ENCODE results near the gene MSLN. TPM values are rescaled to one million over a fixed set of nuclear protein-coding genes. Genes with fewer than 3 reads are reported as not detected.
A peak's percentile ranks its signal among the peaks of the same experiment; 100 is the strongest.
"Not testable (repeated sequence)": the region's sequence is repeated elsewhere in the genome, so short reads cannot be mapped to it uniquely, and the experiment has no call there.

The MSLN gene
- total RNA-seq: under 1 TPM in 1 of 3 donors, not detected in 2; 0.08 TPM

GRCh38 chr16:760545-761343 is at the start of gene MSLN:
Gene MSLN, plus strand, starts transcription at chr16:760734. Its CDS starts 1,947 bp downstream, at chr16:762681.
- H3K4me3 Mint-ChIP-seq: no peak within 1 kb of the TSS
- H3K36me3 Mint-ChIP-seq (ENCODE audit: insufficient read depth): no peaks in the 10 kb centered on the region
- ATAC-seq: no peak
- peaks cover 2% of the 10 kb centered on the region for H3K27me3 Mint-ChIP-seq (ENCODE audit: low read depth)
- DNase-seq: no peak
- no peaks in the 10 kb centered on the region for H3K9me3 Mint-ChIP-seq
- H3K4me1 Mint-ChIP-seq (ENCODE audit: low read depth): no peaks in the 10 kb centered on the region

DNA sequence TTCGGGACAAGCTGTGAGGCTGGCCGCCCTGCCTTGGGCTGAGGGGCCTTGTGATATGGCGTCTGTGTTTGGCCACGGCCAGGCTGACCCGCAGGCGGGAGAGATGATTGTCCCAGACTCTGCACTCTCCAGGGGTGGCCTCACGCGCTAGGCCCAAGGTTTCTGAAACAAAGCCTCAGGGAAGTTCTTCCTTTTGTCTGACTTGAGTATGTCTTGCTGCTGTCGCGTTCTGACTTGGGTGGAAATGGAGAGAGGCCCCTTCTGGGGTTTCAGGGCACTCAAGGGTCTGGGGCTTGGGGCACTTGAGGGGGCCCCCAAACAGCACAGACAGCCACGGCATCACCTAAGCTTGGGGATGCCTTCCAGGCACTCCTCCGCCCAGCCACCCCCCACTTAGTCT is 49.5 kb upstream of the MSLN start:
- H3K4me1 Mint-ChIP-seq (ENCODE audit: low read depth): peaks cover 2% of the 10 kb centered on the region
- H3K27me3 Mint-ChIP-seq (ENCODE audit: low read depth): peaks cover 49% of the 10 kb centered on the region
- DNase-seq: no peak
- no peak for ATAC-seq
- H3K4me3 Mint-ChIP-seq: no peak overlapping the region
- no peaks in the 10 kb centered on the region for H3K36me3 Mint-ChIP-seq (ENCODE audit: insufficient read depth)
- H3K9me3 Mint-ChIP-seq: no peaks in the 10 kb centered on the region

DNA sequence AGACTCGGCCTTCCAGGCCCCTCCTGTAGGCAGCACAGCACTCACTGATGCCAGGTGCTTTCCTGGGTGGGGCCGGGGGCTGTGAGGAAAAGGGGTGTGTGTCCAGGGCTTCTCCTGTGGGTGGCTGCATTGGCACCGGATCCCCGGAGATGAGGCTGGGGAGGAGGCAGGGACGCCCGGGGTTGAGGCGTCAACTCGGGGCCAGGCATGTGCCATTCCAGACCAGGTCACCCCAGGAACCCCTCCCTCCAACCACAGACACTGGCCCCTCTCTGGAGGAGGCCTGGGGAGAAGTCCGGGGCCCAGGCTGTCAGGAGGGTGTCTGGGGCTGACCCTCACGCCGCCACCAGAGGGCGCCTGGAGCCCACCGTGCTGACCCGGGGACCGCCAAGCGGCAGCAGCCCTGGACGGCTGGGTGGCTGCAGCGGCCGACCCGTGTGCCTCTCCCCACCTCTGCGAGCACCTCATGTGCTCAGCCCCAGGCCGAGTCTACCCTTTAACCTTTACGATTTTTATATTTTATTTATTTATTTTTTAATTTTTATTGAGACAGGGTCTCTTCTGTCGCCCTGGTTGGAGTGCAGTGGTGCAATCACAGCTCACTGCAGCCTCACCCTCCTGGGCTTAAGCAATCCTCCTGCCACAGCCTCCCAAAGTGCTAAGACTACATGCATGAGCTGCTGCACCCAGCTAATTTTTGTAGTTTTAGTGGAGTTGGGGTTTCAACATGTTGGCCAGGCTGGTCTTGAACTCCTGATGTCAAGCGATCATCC is 48.8 kb upstream of the MSLN start:
- peak; percentile 50 to 51 for ATAC-seq
- Mint-ChIP-seq H3K36me3 (ENCODE audit: insufficient read depth) (no peaks in the 10 kb centered on the region), H3K9me3 (no peaks in the 10 kb centered on the region), H3K4me3 (no peak overlapping the region), H3K27me3 (ENCODE audit: low read depth) (peaks cover 47% of the 10 kb centered on the region), H3K4me1 (ENCODE audit: low read depth) (no peaks in the 10 kb centered on the region)
- peak; percentile 82 for DNase-seq

- ATAC-seq; H3K9me3 Mint-ChIP-seq; H3K4me3 Mint-ChIP-seq; H3K4me1 Mint-ChIP-seq (ENCODE audit: low read depth); H3K36me3 Mint-ChIP-seq (ENCODE audit: insufficient read depth): not testable (repeated sequence)
- DNase-seq: peak; percentile 36
- peaks cover 38% of the 10 kb centered on the region for H3K27me3 Mint-ChIP-seq (ENCODE audit: low read depth)
Measured at GRCh38 chr16:712740-713250, 47.7 kb upstream of the MSLN start.

GRCh38 chr16:714079-714478 is 46.5 kb upstream of the MSLN start:
- no peak for DNase-seq
- Mint-ChIP-seq H3K27me3 (ENCODE audit: low read depth) (peaks cover 26% of the 10 kb centered on the region), H3K9me3 (no peaks in the 10 kb centered on the region), H3K4me1 (ENCODE audit: low read depth) (peaks cover under 1% of the 10 kb centered on the region), H3K36me3 (ENCODE audit: insufficient read depth) (no peaks in the 10 kb centered on the region), H3K4me3 (no peak overlapping the region)
- no peak for ATAC-seq

GRCh38 chr16:714558-715476 is 45.7 kb upstream of the MSLN start, which contains the start of gene METRN:
Gene METRN, plus strand, starts transcription at chr16:715118. Its CDS starts 172 bp downstream, at chr16:715290.
- Mint-ChIP-seq H3K36me3 (ENCODE audit: insufficient read depth) (no peaks in the 10 kb centered on the region), H3K27me3 (ENCODE audit: low read depth) (peaks cover 20% of the 10 kb centered on the region), H3K9me3 (no peaks in the 10 kb centered on the region), H3K4me1 (ENCODE audit: low read depth) (peaks cover 4% of the 10 kb centered on the region), H3K4me3 (peak within 1 kb of the TSS; percentile 60)
- ATAC-seq (peak; percentile 90), DNase-seq (peak; percentile 87)

DNA sequence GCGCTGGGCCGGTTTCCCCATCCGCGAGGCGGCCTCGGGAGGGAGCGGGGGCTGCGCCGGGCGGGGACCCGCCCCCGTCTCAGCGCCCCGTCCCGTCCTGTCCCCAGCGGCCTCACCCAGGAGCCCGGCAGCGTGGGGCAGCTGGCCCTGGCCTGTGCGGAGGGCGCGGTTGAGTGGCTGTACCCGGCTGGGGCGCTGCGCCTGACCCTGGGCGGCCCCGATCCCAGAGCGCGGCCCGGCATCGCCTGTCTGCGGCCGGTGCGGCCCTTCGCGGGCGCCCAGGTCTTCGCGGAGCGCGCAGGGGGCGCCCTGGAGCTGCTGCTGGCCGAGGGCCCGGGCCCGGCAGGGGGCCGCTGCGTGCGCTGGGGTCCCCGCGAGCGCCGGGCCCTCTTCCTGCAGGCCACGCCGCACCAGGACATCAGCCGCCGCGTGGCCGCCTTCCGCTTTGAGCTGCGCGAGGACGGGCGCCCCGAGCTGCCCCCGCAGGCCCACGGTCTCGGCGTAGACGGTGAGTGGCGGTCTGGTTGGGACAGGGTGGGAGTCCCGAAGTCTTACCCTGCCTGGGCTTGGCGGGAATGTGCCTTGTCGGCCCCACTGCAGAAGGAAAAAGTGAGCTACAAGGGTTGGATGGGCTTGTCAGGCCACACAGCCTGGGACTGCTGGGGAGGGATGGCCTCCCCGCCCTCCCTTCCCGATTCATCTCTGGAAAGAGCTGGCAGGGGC is 44.9 kb upstream of the MSLN start:
- H3K27me3 Mint-ChIP-seq (ENCODE audit: low read depth): peaks cover 16% of the 10 kb centered on the region
- peaks cover 9% of the 10 kb centered on the region for H3K4me1 Mint-ChIP-seq (ENCODE audit: low read depth)
- peak overlapping the region; percentile 60 for H3K4me3 Mint-ChIP-seq
- no peaks in the 10 kb centered on the region for H3K36me3 Mint-ChIP-seq (ENCODE audit: insufficient read depth)
- DNase-seq (no peak), ATAC-seq (peak; percentile 17 to 23)
- H3K9me3 Mint-ChIP-seq: no peaks in the 10 kb centered on the region

DNA sequence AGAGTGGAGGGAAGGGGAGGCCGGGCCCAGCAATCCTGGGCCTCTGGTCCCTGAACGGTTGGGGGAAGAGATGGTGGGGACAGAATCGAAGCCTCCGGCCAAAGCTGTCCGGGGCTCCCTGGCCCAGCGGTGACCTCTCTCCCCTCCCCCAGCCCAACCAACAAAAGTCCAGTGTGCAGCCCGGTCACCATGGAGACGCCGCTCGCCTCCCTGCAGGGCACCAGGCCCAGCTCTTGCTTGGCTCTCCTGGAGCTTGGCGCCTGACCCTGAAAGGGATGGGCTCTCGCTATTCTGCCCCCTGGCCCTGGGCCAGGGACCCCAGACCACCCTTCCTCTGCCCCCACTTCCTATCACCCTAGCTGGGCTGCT is 44.4 kb upstream of the MSLN start:
- Mint-ChIP-seq H3K4me3 (peak overlapping the region; percentile 60), H3K36me3 (ENCODE audit: insufficient read depth) (no peaks in the 10 kb centered on the region), H3K9me3 (no peaks in the 10 kb centered on the region), H3K4me1 (ENCODE audit: low read depth) (peaks cover 9% of the 10 kb centered on the region), H3K27me3 (ENCODE audit: low read depth) (peaks cover 15% of the 10 kb centered on the region)
- DNase-seq (no peak), ATAC-seq (no peak)

DNA sequence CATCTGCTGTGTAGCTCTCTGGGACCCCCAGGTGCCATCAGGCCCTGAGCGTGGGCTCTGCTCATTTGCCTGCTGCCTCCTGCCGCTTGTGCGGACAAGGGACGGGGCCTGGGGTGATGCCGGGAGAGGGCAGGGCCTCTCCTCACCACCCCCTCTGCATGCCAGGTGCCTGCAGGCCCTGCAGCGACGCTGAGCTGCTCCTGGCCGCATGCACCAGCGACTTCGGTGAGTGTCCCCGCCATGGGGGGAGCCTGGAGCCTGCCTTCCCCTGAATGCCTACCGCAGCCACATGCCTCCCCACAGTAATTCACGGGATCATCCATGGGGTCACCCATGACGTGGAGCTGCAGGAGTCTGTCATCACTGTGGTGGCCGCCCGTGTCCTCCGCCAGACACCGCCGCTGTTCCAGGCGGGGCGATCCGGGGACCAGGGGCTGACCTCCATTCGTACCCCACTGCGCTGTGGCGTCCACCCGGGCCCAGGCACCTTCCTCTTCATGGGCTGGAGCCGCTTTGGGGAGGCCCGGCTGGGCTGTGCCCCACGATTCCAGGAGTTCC is 43.7 kb upstream of the MSLN start:
- no peak for ATAC-seq

DNA sequence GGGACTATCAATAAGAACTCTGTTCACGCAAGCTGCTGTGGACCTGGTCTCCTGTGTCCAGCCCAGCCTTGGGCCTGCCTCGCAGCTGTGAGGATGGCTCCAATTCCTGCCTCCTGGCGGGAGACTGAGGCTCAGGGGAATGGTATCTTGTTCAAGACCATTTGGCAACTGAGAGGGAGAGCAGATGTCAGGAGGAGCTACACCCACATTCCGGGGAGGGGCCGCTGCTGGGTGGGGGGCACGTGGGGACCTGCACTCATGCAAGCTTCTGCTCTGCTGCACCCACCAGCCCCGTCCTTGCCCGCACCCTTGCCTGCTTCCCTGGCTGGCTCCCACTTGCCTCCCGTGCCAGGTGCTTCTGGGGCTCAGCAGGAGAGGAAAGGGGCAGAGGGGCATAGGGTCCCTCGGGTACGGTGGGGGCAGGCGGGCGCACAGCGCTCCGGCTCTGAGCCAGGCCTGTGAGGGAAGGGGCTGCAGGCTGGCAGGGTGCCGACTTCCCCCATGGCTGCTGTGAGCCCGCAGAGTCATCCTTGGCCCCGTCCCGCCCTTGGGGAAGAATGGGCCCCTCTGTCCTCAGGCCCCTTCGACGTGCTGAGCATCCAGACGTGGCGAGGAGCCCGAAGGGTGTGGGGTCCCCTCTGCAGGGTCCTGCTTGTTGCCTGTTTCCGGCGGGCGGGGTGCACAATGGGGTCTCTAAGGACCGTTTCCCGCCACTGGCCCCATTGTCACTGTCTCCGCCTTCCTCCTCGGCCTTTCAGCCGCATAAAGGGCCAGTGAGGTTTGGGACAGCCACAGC is 42.9 kb upstream of the MSLN start:
- H3K4me1 Mint-ChIP-seq (ENCODE audit: low read depth): peaks cover 13% of the 10 kb centered on the region
- peaks cover 12% of the 10 kb centered on the region for H3K27me3 Mint-ChIP-seq (ENCODE audit: low read depth)
- ATAC-seq (no peak), DNase-seq (no peak)
- no peak overlapping the region for H3K4me3 Mint-ChIP-seq
- no peaks in the 10 kb centered on the region for H3K36me3 Mint-ChIP-seq (ENCODE audit: insufficient read depth)
- H3K9me3 Mint-ChIP-seq: no peaks in the 10 kb centered on the region

More for the DNA sequence above, 43.7 kb upstream of the MSLN start:
- Mint-ChIP-seq H3K9me3 (no peaks in the 10 kb centered on the region), H3K4me3 (peak overlapping the region; percentile 58), H3K27me3 (ENCODE audit: low read depth) (peaks cover 13% of the 10 kb centered on the region), H3K4me1 (ENCODE audit: low read depth) (peaks cover 10% of the 10 kb centered on the region), H3K36me3 (ENCODE audit: insufficient read depth) (no peaks in the 10 kb centered on the region)
- no peak for DNase-seq

GRCh38 chr16:718389-718788 is 42.1 kb upstream of the MSLN start:
- no peak overlapping the region for H3K4me3 Mint-ChIP-seq
- no peaks in the 10 kb centered on the region for H3K36me3 Mint-ChIP-seq (ENCODE audit: insufficient read depth)
- DNase-seq: no peak
- H3K4me1 Mint-ChIP-seq (ENCODE audit: low read depth): peaks cover 15% of the 10 kb centered on the region
- no peaks in the 10 kb centered on the region for H3K9me3 Mint-ChIP-seq
- ATAC-seq: no peak
- H3K27me3 Mint-ChIP-seq (ENCODE audit: low read depth): peaks cover 8% of the 10 kb centered on the region

- Mint-ChIP-seq H3K4me3 (peak overlapping the region; percentile 81), H3K27me3 (ENCODE audit: low read depth) (peaks cover 7% of the 10 kb centered on the region), H3K36me3 (ENCODE audit: insufficient read depth) (no peaks in the 10 kb centered on the region), H3K9me3 (no peaks in the 10 kb centered on the region), H3K4me1 (ENCODE audit: low read depth) (peaks cover 15% of the 10 kb centered on the region)
- no peak for ATAC-seq
- DNase-seq: no peak
Measured at GRCh38 chr16:718922-719321, 41.6 kb upstream of the MSLN start.
